ENCODE data around the gene PDLIM1.

DNA sequence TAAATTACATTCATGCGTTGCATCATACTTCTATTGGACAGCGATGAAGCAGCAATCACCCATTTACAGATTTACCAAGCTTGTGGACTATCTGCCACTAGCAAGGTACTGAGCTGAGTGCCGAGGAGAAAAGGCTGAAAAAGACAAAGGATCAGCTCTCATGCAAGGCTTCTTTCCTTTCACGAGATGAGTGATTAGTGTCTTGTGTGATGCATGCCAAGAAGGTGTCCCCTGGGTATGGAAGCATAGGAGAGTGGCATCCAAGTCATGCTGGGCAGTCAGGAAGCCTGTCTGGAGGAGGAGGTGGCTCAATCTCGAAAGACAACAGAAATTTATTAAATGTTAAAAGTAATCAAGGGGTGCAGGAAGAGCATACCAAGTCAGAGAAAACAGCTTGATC, 55.9 kb downstream of the PDLIM1 start:
- TF ChIP-seq EZH2phosphoT487 (IDR thresholded peaks at IDR 0.05; ENCODE audit: insufficient read depth, low read depth) (no peak), EZH2 (IDR thresholded peaks at IDR 0.05; ENCODE audit: insufficient read depth, poor library complexity, severe bottlenecking) (no peak)
